CD14-positive monocyte (primary cell): ENCODE results near the gene HSP90B1. TPM values are rescaled to one million over a fixed set of nuclear protein-coding genes. Genes with fewer than 3 reads are reported as not detected.

ENCODE experiments used
- DNase-seq, 3 donors: peaks; one replicate each; pipeline ENCODE4 v3.0.0-alpha.2; 2011 to 2022
- H2AFZ ChIP-seq: 2 replicates; pipeline ENCODE4 v1.6.0; 2012; ENCODE audit warnings: mild to moderate bottlenecking, low read depth, low read length, inconsistent platforms; ENCODE audit not compliant: insufficient read depth, poor library complexity, severe bottlenecking
- H3K27ac ChIP-seq, 2 donors: 1 replicate in 1 of 2; 2 replicates in 1 of 2; pipeline ENCODE4 v1.5.1; 2012 to 2013; ENCODE audit warnings: low read length in 2 of 2, control low read depth in 1 of 2, inconsistent platforms in 1 of 2, low read depth in 1 of 2, mild to moderate bottlenecking in 1 of 2
- H3K27me3 ChIP-seq, 2 donors: one replicate each; pipeline versions ENCODE4 v1.6.0 to v1.6.1; 2011 to 2013; ENCODE audit warnings: low read length in 2 of 2; ENCODE audit not compliant: control insufficient read depth in 2 of 2, insufficient read depth in 2 of 2
- H3K36me3 ChIP-seq, 2 donors: replicated peaks in 1 of 2; 1 replicate in 1 of 2; 2 replicates in 1 of 2; pipeline versions ENCODE4 v1.5.1 to v1.6.1; 2012 to 2013; ENCODE audit warnings: low read length in 2 of 2, control low read depth in 1 of 2, inconsistent platforms in 1 of 2, mild to moderate bottlenecking in 1 of 2; ENCODE audit not compliant: insufficient read depth in 2 of 2, control insufficient read depth in 1 of 2
- H3K4me1 ChIP-seq, 2 donors: 1 replicate in 1 of 2; 2 replicates in 1 of 2; pipeline versions ENCODE4 v1.5.1 to v1.6.1; 2012 to 2013; ENCODE audit warnings: low read length in 2 of 2, control low read depth in 1 of 2, inconsistent platforms in 1 of 2, mild to moderate bottlenecking in 1 of 2, moderate library complexity in 1 of 2; ENCODE audit not compliant: insufficient read depth in 2 of 2, control insufficient read depth in 1 of 2
- H3K4me2 ChIP-seq: replicated peaks from 2 replicates; pipeline ENCODE3; 2012; ENCODE audit warnings: low read length, moderate library complexity, mild to moderate bottlenecking; ENCODE audit not compliant: poor library complexity, severe bottlenecking; ENCODE audit errors: extremely low read depth
- H3K4me3 ChIP-seq, 3 experiments: fragments of 200-600 bp in 1 of 3; sonication (generic) in 1 of 3; replicated peaks in 1 of 3; 1 replicate in 2 of 3; 2 replicates in 1 of 3; pipeline ENCODE4 v1.5.1; 2011 to 2013; ENCODE audit warnings: low read length in 3 of 3, mild to moderate bottlenecking in 3 of 3, control low read depth in 2 of 3, low read depth in 2 of 3, inconsistent platforms in 1 of 3, moderate library complexity in 1 of 3
- H3K79me2 ChIP-seq: 2 replicates; pipeline ENCODE4 v1.6.0; 2012; ENCODE audit warnings: mild to moderate bottlenecking, control low read depth, inconsistent platforms, low read length, moderate library complexity; ENCODE audit not compliant: insufficient read depth
- H3K9ac ChIP-seq: 2 replicates; pipeline ENCODE4 v1.6.0; 2017; ENCODE audit warnings: low read length, mild to moderate bottlenecking; ENCODE audit not compliant: insufficient read depth, poor library complexity, severe bottlenecking
- H3K9me3 ChIP-seq, 2 donors: replicated peaks in 1 of 2; 1 replicate in 1 of 2; 2 replicates in 1 of 2; pipeline versions ENCODE4 v1.5.1 to v1.6.1; 2012 to 2013; ENCODE audit warnings: low read length in 2 of 2, control low read depth in 1 of 2; ENCODE audit not compliant: control insufficient read depth in 1 of 2, insufficient read depth in 1 of 2
- H4K20me1 ChIP-seq: 2 replicates; pipeline ENCODE4 v1.6.0; 2012; ENCODE audit warnings: mild to moderate bottlenecking, low read length, control low read depth, moderate library complexity; ENCODE audit not compliant: insufficient read depth
- H3K27ac Mint-ChIP-seq, 7 donors: one replicate each; pipeline ENCODE4 v1.8.0; 2020; ENCODE audit warnings: mild to moderate bottlenecking in 7 of 7, mixed read lengths in 7 of 7, moderate library complexity in 6 of 7, inconsistent platforms in 2 of 7
- H3K27me3 Mint-ChIP-seq, 3 donors: one replicate each; pipeline ENCODE4 v1.8.0; 2021 to 2022; ENCODE audit warnings: low read depth in 3 of 3, mild to moderate bottlenecking in 3 of 3, mixed read lengths in 3 of 3, moderate library complexity in 3 of 3, inconsistent platforms in 1 of 3
- H3K36me3 Mint-ChIP-seq, 2 donors: one replicate each; pipeline ENCODE4 v1.8.0; 2020; ENCODE audit warnings: mixed read lengths in 2 of 2, inconsistent platforms in 1 of 2, mild to moderate bottlenecking in 1 of 2
- H3K4me1 Mint-ChIP-seq: one replicate; pipeline ENCODE4 v1.8.0; 2020; ENCODE audit warnings: mild to moderate bottlenecking, mixed read lengths
- H3K4me3 Mint-ChIP-seq, 2 donors: one replicate each; pipeline ENCODE4 v1.8.0; 2020; ENCODE audit warnings: mild to moderate bottlenecking in 2 of 2, mixed read lengths in 2 of 2, moderate library complexity in 1 of 2
- H3K9me3 Mint-ChIP-seq, 7 donors: one replicate each; pipeline ENCODE4 v1.8.0; 2020 to 2022; ENCODE audit warnings: mixed read lengths in 7 of 7, mild to moderate bottlenecking in 6 of 7, moderate library complexity in 6 of 7, inconsistent platforms in 2 of 7
- CTCF ChIP-seq: fragments of 200-600 bp; IDR thresholded peaks from one replicate; pipeline ENCODE4 v1.8.0; 2022; ENCODE audit warnings: antibody characterized with exemption, mild to moderate bottlenecking
- WGBS: methylation state at CpG from one replicate; pipeline ENCODE4 v1.1.5; 2013; ENCODE audit warnings: missing lambda C conversion rate; ENCODE audit not compliant: insufficient coverage; 5-methylcytosine and 5-hydroxymethylcytosine counted together
- intact Hi-C, 2 donors: fragments of 100-400 bp; cut with micrococcal nuclease; formaldehyde crosslinking; loops; one replicate each; pipeline versions ENCODE4 v1.15.0 to v1.15.1; 2023
- polyA plus RNA-seq, 3 donors: library from polyadenylated mRNA; depleted of rRNA in 1 of 3; unstranded in 2 of 3; stranded (reverse) in 1 of 3; fragments of 300-500 nt in 2 of 3; fragments of >200 nt in 1 of 3; fragmentation: Illumina TruSeq in 2 of 3; gene quantifications; 1 replicate in 2 of 3; 2 replicates in 1 of 3; pipeline ENCODE4 v1.2.3, GENCODE V29; 2012 to 2021

The HSP90B1 gene
- polyA plus RNA-seq, 3 donors, result 97.9 to 177 (median 108) TPM

- no peak overlapping the region for H3K4me3 ChIP-seq
- peak overlapping the region in 1 of 7 donors; percentile 84 for H3K27ac Mint-ChIP-seq
- H3K36me3 ChIP-seq, result no peaks in the 10 kb centered on the region
- H3K9ac ChIP-seq, result no peak overlapping the region
- no peak overlapping the region for H3K27ac ChIP-seq
- no peak for TF ChIP-seq CTCF
- H3K9me3 Mint-ChIP-seq, result peaks cover 0 to 6% (median 3%) of the 10 kb centered on the region in 7 donors
- no peaks in the 10 kb centered on the region for H3K36me3 Mint-ChIP-seq
- 57% methylated on average over 3 of the region's 4 CpGs for WGBS
- H3K27me3 ChIP-seq, result no peaks in the 10 kb centered on the region
- no peaks in the 10 kb centered on the region for H4K20me1 ChIP-seq
- no peak overlapping the region for H3K4me3 Mint-ChIP-seq
- DNase-seq, result no peak
- H3K27me3 Mint-ChIP-seq, result peaks cover 1 to 7% (median 2%) of the 10 kb centered on the region in 3 donors
- H2AFZ ChIP-seq, result no peak overlapping the region
- no peaks in the 10 kb centered on the region for H3K4me1 ChIP-seq
- H3K4me1 Mint-ChIP-seq, result no peaks in the 10 kb centered on the region
- intact Hi-C loops, result no loop called here
- no peaks in the 10 kb centered on the region for H3K79me2 ChIP-seq
- H3K4me2 ChIP-seq, result no peak overlapping the region
- peaks cover 0 to 4% of the 10 kb centered on the region in 2 donors for H3K9me3 ChIP-seq
Measured at GRCh38 chr12:103905730-103906349, 24.4 kb upstream of the HSP90B1 start.

GRCh38 chr12:103908246-103908541, 22.0 kb upstream of the HSP90B1 start:
- H4K20me1 ChIP-seq, result no peaks in the 10 kb centered on the region
- no peak overlapping the region for H3K4me2 ChIP-seq
- H3K4me3 ChIP-seq, result no peak overlapping the region
- Mint-ChIP-seq H3K36me3 (no peaks in the 10 kb centered on the region), H3K9me3 (peaks cover 0 to 6% (median 3%) of the 10 kb centered on the region in 7 donors), H3K4me1 (peaks cover 7% of the 10 kb centered on the region), H3K4me3 (no peak overlapping the region), H3K27ac (no peak overlapping the region), H3K27me3 (peaks cover 1 to 6% (median 2%) of the 10 kb centered on the region in 3 donors)
- H3K9ac ChIP-seq, result no peak overlapping the region
- DNase-seq, result no peak
- TF ChIP-seq CTCF, result no peak
- no peaks in the 10 kb centered on the region for H3K36me3 ChIP-seq
- H3K79me2 ChIP-seq, result no peaks in the 10 kb centered on the region
- peaks cover 0 to 4% of the 10 kb centered on the region in 2 donors for H3K9me3 ChIP-seq
- no peak overlapping the region for H3K27ac ChIP-seq
- H3K27me3 ChIP-seq, result no peaks in the 10 kb centered on the region
- no peak overlapping the region for H2AFZ ChIP-seq
- H3K4me1 ChIP-seq, result no peaks in the 10 kb centered on the region
- intact Hi-C loops, result no loop called here
